ENCODE data around the gene PRUNE1.

PRUNE1 gene

DNA sequence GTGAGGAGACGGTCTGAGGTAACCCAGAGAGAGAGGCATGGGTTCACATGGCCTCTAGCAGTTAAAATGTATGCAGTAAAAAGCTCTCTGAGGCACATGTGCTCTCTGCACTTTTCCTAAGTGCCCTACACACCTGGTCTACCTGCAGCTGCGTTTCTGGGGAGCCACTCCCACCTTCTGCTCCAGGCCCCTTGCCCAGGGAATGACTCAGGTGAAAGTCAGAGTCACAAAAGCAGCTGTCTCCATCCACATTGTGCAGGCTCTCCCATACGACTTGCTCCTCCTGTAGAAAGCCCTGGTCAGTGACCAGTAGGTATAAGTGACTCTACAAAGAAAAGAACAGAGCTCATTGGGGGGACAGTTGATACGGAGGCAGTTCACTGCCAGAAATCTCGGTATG is 10.3 kb upstream of the PRUNE1 start:
- H3K27me3 ChIP-seq (ENCODE audit: low read depth, low read length) = no peaks in the 10 kb centered on the region
- no peaks in the 10 kb centered on the region for H3K79me2 ChIP-seq (ENCODE audit: low read length)
- H3K4me3 ChIP-seq (ENCODE audit: low read length) = no peak overlapping the region
- no peaks in the 10 kb centered on the region for H4K20me1 ChIP-seq (ENCODE audit: insufficient read depth, low read length)
- no peaks in the 10 kb centered on the region for H3K36me3 ChIP-seq (replicated peaks; ENCODE audit: low read depth, low read length)
- H3K4me1 ChIP-seq (ENCODE audit: low read length) = 0 out of 2 replicates have a peak, but pooled peaks cover 3% of the 10 kb centered on the region
- H3K9me3 ChIP-seq (ENCODE audit: insufficient read depth, low read length) = no peaks in the 10 kb centered on the region
- H3K27ac ChIP-seq (ENCODE audit: low read length) = no peak overlapping the region
- TF ChIP-seq EZH2phosphoT487 (IDR thresholded peaks at IDR 0.05; ENCODE audit: low read depth) (no peak), CTCF (IDR thresholded peaks at IDR 0.05; ENCODE audit: low read depth, low read length) (no peak)
- no peak overlapping the region for H2AFZ ChIP-seq (ENCODE audit: low read depth, low read length)
- H3K4me2 ChIP-seq (ENCODE audit: low read length) = no peak overlapping the region
- no peak overlapping the region for H3K9ac ChIP-seq (ENCODE audit: low read length)

DNA sequence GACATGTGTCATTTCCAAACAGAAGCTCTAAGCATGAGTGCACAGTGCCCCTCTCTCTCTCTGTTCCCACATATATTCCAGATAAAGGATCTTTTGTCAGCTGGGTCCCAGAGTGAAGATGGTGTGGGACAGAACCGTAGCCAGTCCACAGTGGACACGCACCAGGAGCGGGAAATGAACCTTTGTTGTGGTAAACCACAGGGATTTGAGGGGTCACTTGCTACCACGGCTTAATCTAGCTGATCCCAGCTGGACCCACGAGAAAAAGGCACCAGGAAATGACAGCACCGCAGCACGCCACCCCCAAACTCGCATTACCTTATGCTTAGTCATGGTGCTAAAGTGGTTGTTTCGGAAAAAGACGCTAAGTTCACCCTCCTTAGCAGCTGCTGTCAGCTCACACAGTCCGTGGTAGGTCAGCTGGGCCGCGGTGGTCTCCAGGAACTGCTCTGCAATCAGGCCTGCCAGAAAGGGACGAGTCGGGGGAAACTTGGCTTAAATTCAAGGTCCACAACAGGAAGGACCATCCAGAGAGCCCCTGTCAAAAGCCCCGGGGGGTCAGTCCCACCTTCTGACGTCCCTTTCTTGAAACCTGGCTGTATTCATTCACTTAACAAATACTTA is 9.1 kb upstream of the PRUNE1 start:
- H3K4me2 ChIP-seq (ENCODE audit: low read length) = no peak overlapping the region
- TF ChIP-seq CTCF (IDR thresholded peaks at IDR 0.05; ENCODE audit: low read depth, low read length) (no peak), EZH2phosphoT487 (IDR thresholded peaks at IDR 0.05; ENCODE audit: low read depth) (no peak)
- H4K20me1 ChIP-seq (ENCODE audit: insufficient read depth, low read length) = no peaks in the 10 kb centered on the region
- H3K27ac ChIP-seq (ENCODE audit: low read length) = no peak overlapping the region
- no peaks in the 10 kb centered on the region for H3K79me2 ChIP-seq (ENCODE audit: low read length)
- H3K27me3 ChIP-seq (ENCODE audit: low read depth, low read length) = no peaks in the 10 kb centered on the region
- H3K4me3 ChIP-seq (ENCODE audit: low read length) = no peak overlapping the region
- H3K36me3 ChIP-seq (replicated peaks; ENCODE audit: low read depth, low read length) = no peaks in the 10 kb centered on the region
- H3K9ac ChIP-seq (ENCODE audit: low read length) = no peak overlapping the region
- no peaks in the 10 kb centered on the region for H3K9me3 ChIP-seq (ENCODE audit: insufficient read depth, low read length)
- 0 out of 2 replicates have a peak, but pooled peaks cover 3% of the 10 kb centered on the region for H3K4me1 ChIP-seq (ENCODE audit: low read length)
- no peak overlapping the region for H2AFZ ChIP-seq (ENCODE audit: low read depth, low read length)

DNA sequence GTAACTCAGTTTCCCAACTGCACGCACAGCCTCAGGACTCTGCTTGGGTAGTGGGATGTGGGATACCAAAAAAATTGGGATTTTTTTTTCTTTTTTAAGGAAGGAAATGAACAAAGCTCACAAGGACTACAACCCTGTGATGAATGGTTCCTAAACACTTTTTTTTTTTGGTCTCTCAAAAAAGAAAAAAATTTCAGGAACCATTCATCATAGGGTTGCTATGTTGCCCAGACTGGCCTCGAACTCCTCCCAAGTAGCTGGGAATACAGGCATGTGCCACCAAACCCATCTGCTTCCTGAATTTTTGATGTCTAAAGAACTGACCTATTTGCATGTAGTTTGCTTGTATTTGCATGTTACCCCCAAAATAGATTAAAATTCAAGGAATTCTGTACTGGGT is 8.3 kb upstream of the PRUNE1 start:
- no peak overlapping the region for H3K4me2 ChIP-seq (ENCODE audit: low read length)
- H3K27ac ChIP-seq (ENCODE audit: low read length) = no peak overlapping the region
- H3K4me1 ChIP-seq (ENCODE audit: low read length) = 0 out of 2 replicates have a peak, but pooled peaks cover 3% of the 10 kb centered on the region
- no peak overlapping the region for H2AFZ ChIP-seq (ENCODE audit: low read depth, low read length)
- no peaks in the 10 kb centered on the region for H3K27me3 ChIP-seq (ENCODE audit: low read depth, low read length)
- H3K9ac ChIP-seq (ENCODE audit: low read length) = no peak overlapping the region
- no peaks in the 10 kb centered on the region for H4K20me1 ChIP-seq (ENCODE audit: insufficient read depth, low read length)
- H3K9me3 ChIP-seq (ENCODE audit: insufficient read depth, low read length) = no peaks in the 10 kb centered on the region
- no peaks in the 10 kb centered on the region for H3K36me3 ChIP-seq (replicated peaks; ENCODE audit: low read depth, low read length)
- no peak overlapping the region for H3K4me3 ChIP-seq (ENCODE audit: low read length)
- TF ChIP-seq EZH2phosphoT487 (IDR thresholded peaks at IDR 0.05; ENCODE audit: low read depth) (no peak), CTCF (IDR thresholded peaks at IDR 0.05; ENCODE audit: low read depth, low read length) (no peak)
- H3K79me2 ChIP-seq (ENCODE audit: low read length) = no peaks in the 10 kb centered on the region

- no peak overlapping the region for H3K4me3 ChIP-seq (ENCODE audit: low read length)
- no peak overlapping the region for H2AFZ ChIP-seq (ENCODE audit: low read depth, low read length)
- H3K27ac ChIP-seq (ENCODE audit: low read length) = no peak overlapping the region
- TF ChIP-seq EZH2phosphoT487 (IDR thresholded peaks at IDR 0.05; ENCODE audit: low read depth) = no peak
- TF ChIP-seq CTCF (IDR thresholded peaks at IDR 0.05; ENCODE audit: low read depth, low read length) = no peak
- H4K20me1 ChIP-seq (ENCODE audit: insufficient read depth, low read length) = no peaks in the 10 kb centered on the region
- no peak overlapping the region for H3K4me2 ChIP-seq (ENCODE audit: low read length)
- no peaks in the 10 kb centered on the region for H3K27me3 ChIP-seq (ENCODE audit: low read depth, low read length)
- H3K4me1 ChIP-seq (ENCODE audit: low read length) = 0 out of 2 replicates have a peak, but pooled peaks cover 3% of the 10 kb centered on the region
- no peaks in the 10 kb centered on the region for H3K36me3 ChIP-seq (replicated peaks; ENCODE audit: low read depth, low read length)
- H3K9me3 ChIP-seq (ENCODE audit: insufficient read depth, low read length) = no peaks in the 10 kb centered on the region
- no peak overlapping the region for H3K9ac ChIP-seq (ENCODE audit: low read length)
- H3K79me2 ChIP-seq (ENCODE audit: low read length) = no peaks in the 10 kb centered on the region
Observed at GRCh38 chr1:151000408-151000807, 7.8 kb upstream of the PRUNE1 start.
